Muscle of back (tissue), 10 donors: ENCODE data around the gene C6orf163. TPM values are rescaled to one million over a fixed set of nuclear protein-coding genes. Genes with fewer than 3 reads are reported as not detected.

ENCODE experiments used
- polyA plus RNA-seq, 10 donors: library from polyadenylated mRNA; unstranded; fragments of 120-200 nt; gene quantifications; one replicate each; pipeline ENCODE4 v1.2.1, GENCODE V29; 2013; ENCODE audit not compliant: insufficient read length in 10 of 10

Gene C6orf163
- polyA plus RNA-seq, 10 donors: 0.81 to 2.6 (median 1.4) TPM

Other genes with a start within 250 kb of the C6orf163 start
- 1 to 10 TPM in 7 of 10 donors, under 1 TPM in 2, not detected in 1; 0.40 to 8.1 (median 3.7) TPM for gene CGA, start 249.7 kb upstream of the C6orf163 start, polyA plus RNA-seq
- 10 to 100 TPM; 18.7 to 28.5 (median 22.5) TPM for gene ZNF292, start 189.2 kb upstream of the C6orf163 start, polyA plus RNA-seq
- 10 to 100 TPM in 6 of 10 donors, 1 to 10 TPM in 4; 7.8 to 16.7 (median 11.5) TPM for gene SMIM8, start 22.2 kb upstream of the C6orf163 start, polyA plus RNA-seq
- gene GJB7, start 15.5 kb upstream of the C6orf163 start, polyA plus RNA-seq: under 1 TPM in 2 of 10 donors, not detected in 8; 0.07 to 0.12 TPM
- under 1 TPM in 5 of 10 donors, not detected in 5; 0.14 to 0.45 (median 0.19) TPM for gene CFAP206, start 63.2 kb downstream of the C6orf163 start, polyA plus RNA-seq
- gene SLC35A1, start 128.2 kb downstream of the C6orf163 start, polyA plus RNA-seq: 10 to 100 TPM; 16.4 to 23.8 (median 19.7) TPM
- 10 to 100 TPM; 38.2 to 55.2 (median 46.7) TPM for gene RARS2, start 245.2 kb downstream of the C6orf163 start, polyA plus RNA-seq
- 10 to 100 TPM; 20.5 to 31.4 (median 27.7) TPM for gene ORC3, start 245.3 kb downstream of the C6orf163 start, polyA plus RNA-seq